GM18508 (cell line): ENCODE data around the gene DDB1.

Experiments used
- ATAC-seq: cut with Tn5 transposase; IDR thresholded peaks from one replicate; pipeline ENCODE4 v1.9.1; 2021; ENCODE audit warnings: moderate number of reproducible peaks; ENCODE audit not compliant: insufficient read depth, unreplicated experiment

The DDB1 gene

GRCh38 chr11:61357233-61357893 is 24.5 kb upstream of the DDB1 start:
- ATAC-seq, result peak; percentile 44

GRCh38 chr11:61356706-61357105 is 23.8 kb upstream of the DDB1 start:
- no peak for ATAC-seq

- no peak for ATAC-seq
Observed at GRCh38 chr11:61354208-61354607, 21.3 kb upstream of the DDB1 start.

GRCh38 chr11:61353131-61354067 is 20.5 kb upstream of the DDB1 start:
- ATAC-seq, result no peak

GRCh38 chr11:61352038-61352437 is 19.1 kb upstream of the DDB1 start:
- no peak for ATAC-seq

- no peak for ATAC-seq
Observed at GRCh38 chr11:61350803-61351202, 17.9 kb upstream of the DDB1 start.

GRCh38 chr11:61350336-61350735 is 17.4 kb upstream of the DDB1 start:
- no peak for ATAC-seq

GRCh38 chr11:61349916-61350315 is 17.0 kb upstream of the DDB1 start:
- ATAC-seq, result no peak

- no peak for ATAC-seq
Observed at GRCh38 chr11:61349189-61349751, 16.4 kb upstream of the DDB1 start.

GRCh38 chr11:61347916-61348461 is 15.1 kb upstream of the DDB1 start:
- no peak for ATAC-seq

- no peak for ATAC-seq
Observed at GRCh38 chr11:61345954-61346843, 13.3 kb upstream of the DDB1 start.

GRCh38 chr11:61345170-61345610 is 12.3 kb upstream of the DDB1 start:
- no peak for ATAC-seq

- ATAC-seq, result no peak
Observed at GRCh38 chr11:61343792-61344745, 11.2 kb upstream of the DDB1 start.

GRCh38 chr11:61342207-61342803 is 9.4 kb upstream of the DDB1 start:
- no peak for ATAC-seq

GRCh38 chr11:61341706-61342105 is 8.8 kb upstream of the DDB1 start:
- ATAC-seq, result no peak

- no peak for ATAC-seq
Observed at GRCh38 chr11:61340979-61341378, 8.1 kb upstream of the DDB1 start.

GRCh38 chr11:61339490-61339878 is 6.6 kb upstream of the DDB1 start:
- no peak for ATAC-seq

GRCh38 chr11:61338783-61339489 is 6.0 kb upstream of the DDB1 start:
- no peak for ATAC-seq
